Left kidney (tissue), 2 donors: ENCODE results near the gene ADARB1. TPM values are rescaled to one million over a fixed set of nuclear protein-coding genes. Genes with fewer than 3 reads are reported as not detected.
A peak's percentile ranks its signal among the peaks of the same experiment; 100 is the strongest.

Source experiments
- DNase-seq: peaks from one replicate; pipeline ENCODE4 v3.0.0-alpha.2; 2013
- polyA plus RNA-seq: library from polyadenylated mRNA; unstranded; fragments of 120-200 nt; gene quantifications from one replicate; pipeline ENCODE4 v1.2.1, GENCODE V29; 2013; ENCODE audit not compliant: insufficient read length

Gene ADARB1
- polyA plus RNA-seq, 1 donor: 18.3 TPM

DNA sequence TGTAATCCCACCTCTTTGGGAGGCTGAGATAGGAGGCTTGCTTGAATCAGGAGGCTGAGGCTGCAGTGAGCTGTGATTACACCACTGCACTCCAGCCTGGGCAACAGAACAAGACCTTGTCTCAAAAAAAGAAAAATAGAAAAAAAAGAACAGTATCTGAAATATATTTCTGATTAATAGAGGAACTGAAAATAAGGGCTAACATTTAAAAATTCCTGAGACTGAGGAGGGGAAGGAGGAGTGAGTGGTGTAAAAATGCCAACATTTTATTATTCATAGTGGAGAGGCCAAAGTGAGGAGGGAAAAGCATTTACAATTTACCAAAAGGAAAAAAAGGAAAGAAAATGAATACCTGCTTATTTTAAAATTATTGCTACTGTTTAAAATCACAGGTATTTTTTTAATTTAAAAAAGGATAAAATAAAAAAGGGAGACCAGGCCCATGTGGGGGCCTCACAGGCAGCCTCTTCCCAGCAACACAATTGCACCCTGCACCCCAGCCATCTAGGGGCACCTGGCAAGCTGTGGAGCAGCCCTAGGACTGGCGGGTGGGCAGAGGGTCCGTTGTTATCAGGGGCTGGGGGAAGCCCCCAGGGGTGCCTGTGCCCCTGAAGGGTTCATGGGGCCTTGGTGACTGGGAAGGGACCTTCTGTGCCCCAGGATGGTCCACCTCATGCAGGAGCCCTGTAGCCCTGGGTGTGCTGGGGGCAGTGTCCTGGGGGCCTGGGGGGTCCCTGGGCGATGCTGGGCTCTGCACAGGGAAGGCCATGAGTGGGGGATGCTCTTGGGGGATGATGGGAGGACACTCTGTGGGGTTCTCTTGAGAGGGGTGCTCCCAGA is 34.8 kb upstream of the ADARB1 start:
- no peak for DNase-seq

DNA sequence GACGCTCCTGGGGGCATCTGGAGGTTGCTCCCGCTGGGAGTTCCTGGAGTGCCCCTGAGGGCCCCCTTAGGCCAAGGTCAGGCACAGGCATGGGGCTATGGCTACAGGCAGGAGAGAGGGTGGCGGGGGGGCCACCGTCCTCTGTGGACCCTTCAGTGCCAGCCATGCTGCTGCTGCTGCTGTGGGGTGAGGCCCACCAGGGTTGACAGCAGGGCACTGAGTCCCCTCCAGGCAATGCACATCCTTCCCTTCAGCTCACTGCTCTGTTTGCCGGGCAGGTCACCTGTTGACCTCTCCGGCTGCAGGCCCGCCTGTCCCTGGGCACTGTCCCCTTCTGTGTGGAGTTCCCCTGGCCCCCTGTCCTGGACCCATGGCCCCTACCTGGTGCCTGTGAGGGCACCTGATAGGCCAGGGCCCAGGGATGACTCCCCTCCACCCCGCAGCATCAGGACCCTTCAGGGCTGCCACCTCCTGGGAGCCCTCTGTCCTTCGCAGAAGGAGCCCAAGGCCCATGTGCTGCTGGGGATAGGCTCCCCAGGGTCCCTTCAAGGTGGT is 34.1 kb upstream of the ADARB1 start:
- DNase-seq: no peak

DNA sequence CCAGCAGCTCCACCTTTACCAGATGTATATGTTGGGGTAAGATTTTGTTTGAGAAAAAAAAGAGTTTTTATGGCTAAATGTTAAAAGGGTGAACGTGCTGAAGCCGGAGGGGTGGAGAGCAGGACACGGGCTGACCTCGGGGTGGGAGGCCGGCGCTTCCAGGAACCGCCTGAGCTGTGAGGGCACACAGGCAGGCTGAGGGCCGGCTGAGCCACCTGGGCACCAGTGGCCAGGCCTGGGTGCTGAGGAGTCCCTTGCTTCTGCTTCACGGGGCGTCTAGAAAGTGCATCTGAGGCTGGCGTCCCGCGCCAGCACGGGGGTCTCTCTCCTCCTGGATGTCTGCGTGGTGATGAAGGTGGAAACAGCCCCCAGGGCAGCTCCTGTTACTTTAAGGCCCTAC is 33.6 kb upstream of the ADARB1 start:
- DNase-seq: no peak

DNA sequence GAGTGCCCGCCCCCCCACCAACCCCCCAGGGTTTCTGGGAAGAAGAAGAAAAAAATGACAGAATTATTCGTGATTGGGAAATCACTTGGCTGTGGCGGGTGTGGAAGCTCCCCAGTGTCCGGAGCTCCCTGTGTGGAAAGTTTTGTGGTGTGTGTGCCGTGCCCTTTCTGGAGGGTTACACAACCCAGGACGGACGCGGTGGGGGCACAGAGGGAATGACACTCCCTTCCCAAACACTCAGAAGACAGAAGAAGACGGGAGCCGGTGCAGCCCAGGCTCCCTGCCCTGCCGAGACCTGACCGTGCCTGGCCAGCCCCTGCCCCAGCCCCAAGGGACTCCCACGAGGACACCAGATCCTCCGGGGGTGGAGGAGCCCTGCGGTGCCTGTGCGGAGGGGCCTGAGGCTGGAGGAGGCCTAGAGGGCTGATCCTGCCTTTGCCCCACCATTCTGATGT is 33.0 kb upstream of the ADARB1 start:
- DNase-seq: no peak

DNA sequence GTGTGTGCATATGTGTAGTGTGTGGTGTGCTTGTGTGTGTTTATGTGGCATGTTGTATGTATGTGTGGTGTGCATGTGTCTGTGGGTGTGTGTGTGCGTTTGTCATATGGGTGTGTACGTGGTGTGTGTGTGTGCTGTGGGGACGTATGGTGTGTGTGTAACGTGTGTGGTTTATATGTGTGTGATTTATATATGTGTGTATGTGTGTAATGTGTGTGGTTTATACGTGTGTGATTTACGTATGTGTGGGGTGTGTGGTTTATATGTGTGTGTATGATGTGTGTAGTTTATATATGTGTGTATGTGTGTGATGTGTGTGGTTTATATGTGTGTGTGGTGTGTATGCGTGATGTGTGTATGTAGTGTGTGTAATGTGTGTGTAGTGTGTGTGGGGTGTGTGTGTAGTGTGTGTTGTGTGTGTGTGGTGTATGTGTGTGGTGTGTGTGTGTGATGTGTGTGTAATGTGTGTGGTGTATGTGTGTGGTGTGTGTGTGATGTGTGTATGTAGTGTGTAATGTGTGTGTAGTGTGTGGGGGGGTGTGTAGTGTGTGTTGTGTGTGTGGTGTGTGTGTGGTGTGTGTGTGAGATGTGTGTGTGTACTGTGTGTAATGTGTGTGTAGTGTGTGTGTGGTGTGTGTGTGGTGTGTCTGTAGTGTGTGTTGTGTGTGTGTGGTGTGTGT is 32.3 kb upstream of the ADARB1 start:
- DNase-seq: no peak

DNA sequence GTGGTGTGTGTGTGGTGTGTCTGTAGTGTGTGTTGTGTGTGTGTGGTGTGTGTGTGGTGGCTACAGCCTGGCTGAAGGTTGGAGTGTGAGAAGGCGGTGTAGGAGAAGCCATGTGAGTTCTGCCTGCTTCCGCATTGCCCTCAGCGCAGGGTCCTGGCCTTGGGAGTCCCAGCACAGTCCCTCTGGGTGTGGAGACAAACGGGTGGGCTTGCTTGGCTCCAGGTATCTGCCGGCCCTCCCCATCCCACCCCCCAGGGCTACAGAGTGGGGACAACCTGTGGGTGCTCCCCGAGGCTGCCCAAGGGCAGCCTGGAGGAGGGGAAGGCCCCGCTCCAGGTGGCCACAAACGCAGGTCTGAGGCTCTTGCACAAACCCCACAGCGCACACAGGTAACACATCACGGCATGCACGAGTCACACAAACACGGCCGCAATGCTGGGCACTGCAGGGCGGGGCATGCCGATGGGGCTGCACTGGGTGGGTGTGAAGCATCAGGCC is 31.7 kb upstream of the ADARB1 start:
- no peak for DNase-seq

DNA sequence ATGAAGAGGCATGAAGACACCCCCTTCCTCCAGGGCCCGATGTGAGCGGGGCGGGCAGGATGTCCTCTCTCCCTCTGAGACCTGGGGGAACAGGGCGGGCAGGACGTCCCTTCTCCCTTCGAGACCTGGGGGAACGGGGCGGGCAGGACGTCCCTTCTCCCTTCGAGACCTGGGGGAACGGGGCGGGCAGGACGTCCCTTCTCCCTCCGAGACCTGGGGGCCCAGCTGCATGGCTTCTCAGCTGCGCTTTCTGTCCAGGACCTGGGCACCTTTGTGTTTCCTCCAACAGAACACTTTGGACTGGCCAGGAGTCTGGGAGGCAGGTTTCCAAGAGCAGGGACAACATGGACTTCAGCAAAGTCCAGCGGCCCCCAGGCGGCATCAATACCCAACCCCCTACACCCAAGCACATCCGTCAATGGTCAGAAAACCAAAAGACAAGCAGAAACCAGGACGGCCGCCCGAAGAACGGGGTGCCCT is 30.8 kb upstream of the ADARB1 start:
- no peak for DNase-seq

DNA sequence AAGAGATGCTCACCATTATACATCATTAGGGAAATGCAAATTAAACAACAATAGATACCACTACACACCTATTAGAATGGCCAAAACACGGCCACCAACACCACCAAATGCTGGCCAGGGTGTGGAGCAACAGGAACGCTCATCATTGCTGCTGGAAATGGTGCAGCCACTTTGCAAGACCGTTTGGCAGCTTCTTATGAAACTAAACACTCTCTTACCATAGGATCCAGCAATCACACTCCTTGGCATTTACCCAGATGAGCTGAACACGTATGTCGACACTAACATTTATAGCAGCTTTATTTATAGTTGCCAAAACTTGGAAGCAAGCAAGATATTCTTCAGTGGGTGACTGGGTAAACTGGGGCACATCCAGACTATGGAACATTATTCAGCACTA is 28.9 kb upstream of the ADARB1 start:
- no peak for DNase-seq

DNA sequence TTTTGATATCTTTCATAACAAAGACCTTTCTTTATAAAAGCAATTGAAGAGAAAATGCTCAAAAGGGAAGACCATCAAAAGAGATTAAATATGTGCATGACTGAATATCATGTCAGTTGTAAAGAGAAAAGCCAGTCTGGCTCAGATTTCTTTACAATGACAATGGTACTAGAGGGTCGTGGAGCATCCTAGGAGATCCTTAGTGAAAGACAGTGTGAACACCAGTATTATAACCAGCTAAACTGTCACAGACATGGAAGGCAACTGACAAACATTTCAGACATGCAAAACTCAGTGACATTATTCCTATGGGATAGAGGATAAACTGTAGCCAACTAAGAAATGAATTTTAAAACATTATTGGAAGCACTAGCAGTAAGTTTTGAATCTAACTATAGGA is 27.1 kb upstream of the ADARB1 start:
- no peak for DNase-seq

DNA sequence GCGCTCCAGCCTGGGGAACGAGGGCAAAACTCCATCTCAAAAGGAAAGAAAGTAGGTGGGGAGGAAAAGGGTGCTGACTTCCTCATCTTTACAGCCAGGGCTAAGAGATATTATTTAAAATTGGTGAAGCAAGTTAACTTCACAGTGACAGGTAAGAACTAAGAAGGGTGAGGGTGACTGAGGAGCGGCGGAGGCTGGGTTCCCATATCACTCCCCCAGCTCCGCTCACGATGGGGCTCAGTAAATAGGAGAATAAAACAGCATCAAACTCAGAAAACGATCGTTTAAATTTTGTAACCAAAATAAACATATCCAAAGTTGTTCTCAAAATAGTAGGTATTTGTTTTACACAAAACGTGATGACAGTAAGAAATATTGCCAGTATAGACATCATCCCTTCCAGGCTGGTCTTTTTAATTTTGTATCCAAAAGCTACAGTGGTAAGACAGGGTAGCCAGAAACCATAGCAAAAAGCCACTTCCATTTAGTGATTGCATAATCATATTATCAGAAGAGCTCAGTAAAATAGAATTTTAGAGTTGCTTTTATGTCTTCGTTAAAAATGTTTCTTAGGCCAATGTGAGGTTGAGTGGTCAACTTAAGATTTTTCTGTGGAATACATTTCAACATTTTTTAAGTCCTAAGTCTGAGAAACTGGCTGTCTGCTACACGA is 26.2 kb upstream of the ADARB1 start:
- no peak for DNase-seq

DNA sequence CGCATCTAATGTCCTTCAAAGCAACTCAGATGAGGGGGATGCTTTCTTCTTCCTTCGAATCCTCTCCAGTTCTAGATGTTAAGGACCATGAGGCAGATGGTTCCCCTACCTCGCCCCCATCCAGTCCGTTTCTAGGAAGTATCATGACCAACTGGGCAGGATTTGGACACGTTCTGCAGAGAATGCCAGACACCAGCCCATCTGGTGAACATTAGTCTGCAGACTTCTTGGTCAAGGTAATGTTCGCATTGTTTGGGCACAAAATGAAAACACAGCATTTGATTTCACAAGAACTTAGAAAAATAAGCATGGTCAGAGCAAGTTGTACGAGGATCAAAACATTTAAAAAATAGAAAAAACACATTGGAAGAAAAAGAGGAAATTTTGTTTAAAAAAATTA is 25.4 kb upstream of the ADARB1 start:
- DNase-seq: no peak

DNA sequence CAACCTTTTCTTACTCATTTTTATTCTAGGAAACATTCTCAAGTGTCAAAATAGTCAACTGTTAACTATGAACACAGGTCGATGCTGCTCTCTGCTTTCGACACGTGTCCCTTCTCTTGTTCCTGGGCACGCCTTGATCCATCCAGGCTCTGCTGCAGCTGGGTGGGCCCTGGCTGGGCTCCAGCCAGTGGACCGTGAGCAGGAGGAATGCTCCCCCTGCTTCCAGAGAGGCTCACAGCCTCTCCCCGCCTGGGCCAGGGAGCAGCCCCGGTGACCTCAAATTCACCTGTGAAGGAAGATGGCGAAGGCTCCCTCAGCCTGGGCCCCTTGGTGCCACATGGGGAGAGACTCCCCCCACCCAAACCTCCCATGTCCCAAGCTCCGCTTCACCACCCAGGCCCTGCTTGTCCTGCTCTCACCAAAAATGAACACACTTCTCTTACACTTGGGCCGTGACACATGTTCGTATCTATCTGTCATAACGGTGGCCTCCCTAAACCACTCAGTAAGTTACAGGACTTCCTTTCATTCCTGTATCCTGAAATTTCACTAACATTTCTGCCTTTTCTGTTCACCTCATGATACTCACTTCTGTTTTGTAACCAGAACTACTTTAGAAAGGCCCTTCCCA is 24.6 kb upstream of the ADARB1 start:
- DNase-seq: peak; percentile 46

DNA sequence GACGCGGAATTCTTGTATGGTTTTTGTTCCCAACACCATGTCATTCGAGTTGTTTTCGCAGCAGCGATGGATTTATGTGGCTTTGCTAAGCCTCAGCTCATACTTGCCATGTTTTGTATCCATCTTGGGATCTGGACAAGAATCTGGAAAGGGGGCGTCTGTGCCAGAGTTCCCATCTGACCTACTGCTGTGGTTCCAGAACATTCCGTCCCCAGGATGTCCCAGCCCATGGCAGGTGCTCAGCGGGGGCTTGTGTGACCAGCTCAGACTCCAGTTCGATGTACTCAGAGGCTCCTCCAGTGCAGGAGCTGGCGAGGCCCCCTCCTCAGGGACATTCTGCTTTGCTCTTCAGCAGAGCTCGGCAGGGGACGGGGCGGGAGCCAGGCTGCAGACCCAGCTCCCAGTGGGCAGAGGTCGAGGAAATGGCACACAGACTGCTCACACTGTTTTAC is 24.0 kb upstream of the ADARB1 start:
- no peak for DNase-seq

DNA sequence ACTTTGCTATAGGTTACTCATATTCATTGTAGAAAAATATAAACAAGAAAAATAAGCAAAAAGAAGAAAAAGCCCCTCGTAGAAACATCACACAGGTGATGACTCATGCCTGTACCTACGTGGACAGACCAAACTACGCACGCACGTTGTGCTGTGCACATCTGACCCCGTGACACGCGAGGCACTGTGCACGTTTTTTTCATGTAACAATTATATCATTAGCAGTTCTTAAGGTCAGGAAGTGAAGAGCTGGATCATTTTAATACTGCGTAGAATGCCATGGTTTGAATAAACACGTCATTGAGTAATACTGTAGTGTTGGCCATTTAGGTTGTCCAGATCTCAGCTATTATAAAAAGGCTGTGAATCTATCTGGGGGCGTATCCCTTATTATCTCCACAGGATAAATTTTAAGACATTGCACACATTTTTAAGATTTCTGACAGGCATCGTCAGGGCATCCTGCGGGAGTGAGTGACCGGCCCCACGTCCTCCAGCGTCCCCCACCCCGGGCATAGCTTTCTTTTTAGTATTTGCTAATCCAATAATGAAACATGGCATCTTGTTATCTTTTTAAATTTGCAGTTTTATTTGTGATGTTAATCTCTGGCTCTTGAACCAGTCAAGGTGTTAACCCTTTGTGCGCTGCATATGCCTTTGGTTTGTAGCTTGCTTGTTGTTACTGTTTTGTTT is 23.4 kb upstream of the ADARB1 start:
- DNase-seq: no peak

DNA sequence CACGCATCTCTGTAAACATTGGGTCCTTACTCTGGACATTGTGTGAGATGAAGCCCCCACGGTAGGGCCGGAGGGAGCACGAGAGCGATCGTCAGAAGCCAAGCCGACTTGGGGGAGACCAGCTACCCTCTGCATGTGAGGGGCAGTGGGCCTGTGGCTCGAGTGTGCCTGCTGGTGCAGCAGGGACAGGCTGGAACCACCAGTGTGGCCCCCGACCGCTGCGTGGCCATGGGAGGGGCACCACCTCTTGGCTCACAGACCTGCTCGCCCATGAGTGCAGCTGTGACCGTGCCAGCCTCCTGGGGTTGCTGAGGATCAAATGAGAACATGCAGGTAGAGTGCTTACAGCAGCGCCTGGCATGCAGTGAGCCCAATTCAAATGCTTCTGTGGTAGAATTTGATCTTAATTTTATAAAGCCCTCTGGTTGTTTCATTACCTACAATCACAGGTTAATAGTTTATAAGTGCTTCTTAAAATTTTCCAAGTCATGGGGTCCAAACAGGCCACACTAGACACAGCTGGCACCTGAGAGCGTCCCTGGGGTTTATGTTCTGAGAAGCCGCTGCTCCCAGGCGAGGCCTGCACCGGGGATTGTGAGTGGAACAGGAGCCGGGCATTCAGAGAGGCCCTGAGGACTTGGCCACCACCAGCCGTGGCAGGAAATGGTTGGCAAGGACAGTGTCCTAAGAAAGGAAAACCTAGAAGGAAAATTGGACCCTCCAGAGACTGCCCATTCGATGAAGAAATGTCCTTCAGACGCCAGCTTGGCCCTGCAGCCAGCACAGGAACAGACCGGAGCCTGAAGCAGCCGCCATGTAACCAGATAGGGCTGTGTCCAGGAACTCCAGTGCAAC is 22.6 kb upstream of the ADARB1 start:
- no peak for DNase-seq

DNA sequence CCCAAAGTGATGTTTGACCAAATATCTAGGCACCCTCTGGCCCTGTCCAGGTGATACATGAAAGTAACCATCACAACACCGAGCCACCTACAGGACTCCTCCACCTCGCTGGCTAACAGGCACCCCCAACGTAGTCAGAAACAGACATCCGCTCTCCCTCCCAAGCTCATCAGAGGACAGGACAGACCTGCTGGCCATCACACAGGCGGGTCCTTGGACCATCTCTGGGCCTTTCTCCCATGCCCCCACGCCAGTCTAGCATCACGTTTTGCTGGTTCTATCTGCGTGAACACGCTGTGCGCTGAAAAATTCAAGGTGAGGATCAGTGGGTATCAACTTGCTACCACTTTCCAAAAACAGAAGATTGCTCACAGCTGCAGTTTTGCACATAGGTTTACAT is 21.4 kb upstream of the ADARB1 start:
- DNase-seq: no peak

DNA sequence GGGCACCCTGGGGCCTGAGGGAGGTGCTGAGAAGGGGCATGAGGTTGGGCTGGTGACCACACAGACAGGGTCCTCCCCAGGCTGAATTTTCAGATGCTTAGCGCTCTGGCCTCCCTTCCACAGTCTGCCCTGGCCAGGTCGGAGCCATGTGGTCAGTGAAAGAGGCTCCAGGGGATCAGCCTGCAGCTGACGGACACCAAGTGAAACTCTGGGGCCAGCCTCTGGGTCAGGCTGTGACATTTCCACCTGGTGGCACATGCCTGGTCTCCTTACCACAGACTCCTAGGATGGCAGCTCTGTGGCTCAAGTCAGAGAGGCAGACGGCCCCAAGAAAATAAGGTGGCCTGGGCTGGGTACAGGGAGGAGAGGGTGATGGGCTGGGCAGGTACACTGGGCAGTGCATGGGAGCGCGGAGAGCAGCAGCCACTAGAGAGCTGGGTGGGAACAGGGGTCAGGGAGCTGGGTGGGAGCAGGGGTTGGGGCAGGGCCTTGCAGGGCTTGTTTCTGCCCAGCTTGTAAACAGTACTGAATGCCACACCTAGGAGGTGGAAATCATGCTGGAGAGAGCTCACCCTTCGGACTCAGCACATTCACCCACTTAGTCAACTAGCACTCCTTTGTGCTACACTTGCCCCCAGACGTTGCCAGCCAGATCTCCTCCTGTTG is 20.7 kb upstream of the ADARB1 start:
- no peak for DNase-seq

DNA sequence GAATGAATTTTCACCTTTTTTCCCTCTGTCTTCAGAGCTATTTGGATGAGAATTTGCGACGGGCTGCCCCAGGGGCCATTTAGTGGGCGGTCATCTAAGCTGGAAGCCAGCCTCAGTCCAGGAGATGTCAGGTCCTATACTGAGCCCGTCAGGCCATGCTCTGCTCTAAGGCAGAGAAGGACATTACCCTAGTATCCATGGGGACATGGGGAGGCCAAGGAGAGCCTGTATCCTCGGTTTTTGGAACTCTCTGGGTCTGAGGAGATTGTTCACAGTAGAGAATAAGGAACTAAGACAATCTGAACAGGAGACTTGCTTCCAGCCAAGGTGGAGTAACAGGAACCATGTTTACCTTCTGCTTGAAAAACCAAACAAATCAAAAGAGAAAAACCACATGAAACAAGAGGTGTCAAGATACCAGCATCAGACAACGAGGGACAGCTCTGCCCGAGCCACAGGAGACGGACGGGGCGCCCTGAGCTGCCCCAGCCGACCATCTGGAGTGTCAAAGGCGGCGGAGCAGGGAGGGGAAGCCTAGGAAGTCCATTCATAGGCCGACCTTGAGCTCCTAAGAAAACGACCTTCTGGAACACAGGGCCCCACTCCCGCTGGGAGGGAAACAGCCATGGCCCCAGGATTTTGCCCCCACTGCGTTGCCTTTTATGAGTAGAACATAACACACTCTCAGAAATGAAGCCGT is 20.0 kb upstream of the ADARB1 start:
- no peak for DNase-seq
